Common myeloid progenitor, CD34-positive (primary cell): ENCODE results near the gene TSEN15.

Experiments
- CTCF ChIA-PET: fragments of 350-600 bp; sonication (Branson Sonifier 250); formaldehyde crosslinking; loops from one replicate; lab custom pipeline; 2021; ENCODE audit warnings: antibody characterized with exemption; lab: Charles Lee
- POLR2A ChIA-PET: fragments of 350-600 bp; sonication (Branson Sonifier 250); formaldehyde crosslinking; loops from one replicate; lab custom pipeline; 2021; ENCODE audit warnings: antibody characterized with exemption; lab: Charles Lee
- DNase-seq, 3 donors: peaks; one replicate each; pipeline versions ENCODE4 v3.0.0 to v3.0.0-alpha.2; 2013
- H3K27ac ChIP-seq, 2 experiments: 1 replicate in 1 of 2; 2 replicates in 1 of 2; pipeline ENCODE4 v1.7.0; 2013; ENCODE audit warnings: inconsistent platforms in 2 of 2, low read length in 2 of 2, mild to moderate bottlenecking in 2 of 2, low read depth in 1 of 2, moderate library complexity in 1 of 2; ENCODE audit not compliant: severe bottlenecking in 2 of 2, insufficient read depth in 1 of 2, poor library complexity in 1 of 2
- H3K27me3 ChIP-seq, 5 experiments: replicated peaks in 2 of 5; 1 replicate in 3 of 5; 2 replicates in 2 of 5; pipeline versions ENCODE4 v1.6.1 to v1.7.0; 2013; ENCODE audit warnings: low read length in 4 of 5, mild to moderate bottlenecking in 2 of 5, moderate library complexity in 2 of 5, inconsistent platforms in 1 of 5; ENCODE audit not compliant: insufficient read depth in 5 of 5, control insufficient read depth in 4 of 5
- H3K36me3 ChIP-seq, 4 experiments: 1 replicate in 2 of 4; 2 replicates in 2 of 4; pipeline versions ENCODE4 v1.6.1 to v1.7.0; 2013; ENCODE audit warnings: low read length in 3 of 4, control low read depth in 1 of 4, mild to moderate bottlenecking in 1 of 4; ENCODE audit not compliant: control insufficient read depth in 4 of 4, insufficient read depth in 4 of 4
- H3K4me1 ChIP-seq, 4 experiments: 1 replicate in 3 of 4; 2 replicates in 1 of 4; pipeline versions ENCODE4 v1.6.1 to v1.7.1; 2013; ENCODE audit warnings: low read length in 3 of 4, mild to moderate bottlenecking in 3 of 4, control low read depth in 1 of 4, inconsistent platforms in 1 of 4, moderate library complexity in 1 of 4; ENCODE audit not compliant: control insufficient read depth in 4 of 4, insufficient read depth in 4 of 4; ENCODE audit errors: control extremely low read depth in 1 of 4
- H3K4me3 ChIP-seq, 7 experiments: 1 replicate in 4 of 7; 2 replicates in 3 of 7; pipeline versions ENCODE4 v1.5.1 to v1.7.0; 2013; ENCODE audit warnings: mild to moderate bottlenecking in 7 of 7, low read length in 6 of 7, moderate library complexity in 6 of 7, inconsistent platforms in 2 of 7, low read depth in 2 of 7, control low read depth in 1 of 7; ENCODE audit not compliant: insufficient read depth in 4 of 7, control insufficient read depth in 1 of 7; ENCODE audit errors: extremely low read depth in 1 of 7
- H3K9me3 ChIP-seq, 5 experiments: 1 replicate in 4 of 5; 2 replicates in 1 of 5; pipeline versions ENCODE4 v1.6.1 to v1.7.1; 2013; ENCODE audit warnings: low read length in 4 of 5, mild to moderate bottlenecking in 2 of 5, inconsistent platforms in 1 of 5, low read depth in 1 of 5, moderate library complexity in 1 of 5; ENCODE audit not compliant: control insufficient read depth in 4 of 5, insufficient read depth in 2 of 5; ENCODE audit errors: control extremely low read depth in 1 of 5
- WGBS: methylation state at CpG from one replicate; pipeline ENCODE4 v1.1.5; 2013; ENCODE audit not compliant: insufficient coverage; 5-methylcytosine and 5-hydroxymethylcytosine counted together

The TSEN15 gene

DNA sequence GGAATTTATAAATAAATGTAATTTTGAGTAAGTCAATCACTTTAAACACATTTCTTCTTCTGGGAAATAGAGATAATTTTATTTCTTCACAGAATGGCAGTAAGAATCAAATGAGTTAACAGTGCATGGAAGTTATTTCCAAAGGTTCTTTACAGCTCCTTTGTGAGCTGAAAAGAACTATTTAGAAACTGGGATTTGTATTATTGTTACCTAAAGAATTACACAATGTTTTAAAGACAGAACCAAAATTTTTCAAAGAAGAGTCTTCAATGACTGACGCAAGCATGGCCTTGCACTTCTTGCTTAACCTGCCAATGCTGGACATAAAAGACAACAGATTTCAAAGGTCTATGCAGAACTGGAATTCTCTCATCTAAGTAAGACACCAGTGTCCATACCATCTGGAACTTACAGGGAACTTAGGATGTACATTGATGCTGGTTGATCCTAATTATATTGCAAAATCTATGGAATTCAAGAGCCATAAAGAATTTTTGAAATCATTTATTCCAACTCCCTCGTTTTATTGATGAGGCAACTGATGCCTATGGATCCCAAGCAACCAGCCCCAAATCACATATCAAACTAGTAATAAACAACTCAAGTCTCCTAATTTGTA, 16.7 kb upstream of the TSEN15 start:
- Histone ChIP-seq H3K36me3 (no peaks in the 10 kb centered on the region), H3K27ac (no peak overlapping the region), H3K9me3 (peaks cover 0 to 2% (median 0%) of the 10 kb centered on the region in 5 experiments), H3K4me3 (no peak overlapping the region), H3K4me1 (peaks cover 4 to 23% (median 22%) of the 10 kb centered on the region in 4 experiments), H3K27me3 (peaks cover 0 to 37% (median 11%) of the 10 kb centered on the region in 5 experiments)
- DNase-seq, result no peak
- POLR2A ChIA-PET, result no interaction called here
- CTCF ChIA-PET, result no interaction called here
- WGBS, result 100% methylated on average over 1 of the region's 2 CpGs

DNA sequence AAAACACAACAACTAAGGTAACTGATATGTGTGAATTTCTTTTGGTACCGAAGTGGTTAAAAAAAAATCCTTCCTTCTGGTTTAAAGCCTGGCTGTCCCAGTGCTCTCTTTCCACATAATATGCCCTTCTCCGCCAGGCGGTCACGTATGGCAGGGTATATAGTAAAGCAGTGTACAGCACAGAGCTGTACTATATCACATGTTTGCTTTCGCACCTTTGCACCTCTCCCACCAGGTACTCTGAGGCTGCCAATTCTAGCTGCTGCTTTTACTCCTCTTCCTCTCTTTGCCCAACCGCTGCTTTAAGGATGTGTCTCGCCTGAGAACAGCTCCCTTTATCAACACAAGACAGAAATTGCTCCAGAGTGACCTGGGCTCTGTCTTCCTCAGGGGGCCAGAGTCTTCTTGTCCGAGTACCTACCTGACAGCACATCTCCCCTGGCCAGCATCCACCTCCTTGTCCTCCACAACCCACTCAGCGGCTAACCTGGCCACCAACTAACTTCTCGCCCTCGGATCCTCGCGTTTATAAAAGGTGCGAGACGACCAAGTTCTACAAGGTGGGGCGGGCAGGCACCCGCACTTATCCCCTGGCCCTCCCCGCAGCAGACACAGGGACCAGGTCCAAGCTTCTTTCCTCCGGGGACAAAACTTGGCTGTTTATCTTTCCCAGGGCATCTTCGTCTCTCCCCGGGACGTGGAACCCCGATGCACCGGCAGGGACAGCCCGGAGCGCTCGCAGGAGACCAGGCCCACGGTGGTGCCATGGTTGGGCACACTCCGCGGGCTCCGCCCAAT, 15.6 kb upstream of the TSEN15 start:
- no peak overlapping the region for H3K27ac ChIP-seq
- peaks cover 0 to 39% (median 11%) of the 10 kb centered on the region in 5 experiments for H3K27me3 ChIP-seq
- POLR2A ChIA-PET, result no interaction called here
- WGBS, result 25% methylated on average over 25 of the region's 31 CpGs
- CTCF ChIA-PET, result no interaction called here
- H3K4me3 ChIP-seq, result peak overlapping the region in 6 of 7 experiments; percentile 56 to 82 (median 72)
- peak in 1 of 3 donors; percentile 23 for DNase-seq
- peaks cover 0 to 3% (median 0%) of the 10 kb centered on the region in 5 experiments for H3K9me3 ChIP-seq
- H3K36me3 ChIP-seq, result no peaks in the 10 kb centered on the region
- H3K4me1 ChIP-seq, result peaks cover 4 to 23% (median 22%) of the 10 kb centered on the region in 4 experiments

DNA sequence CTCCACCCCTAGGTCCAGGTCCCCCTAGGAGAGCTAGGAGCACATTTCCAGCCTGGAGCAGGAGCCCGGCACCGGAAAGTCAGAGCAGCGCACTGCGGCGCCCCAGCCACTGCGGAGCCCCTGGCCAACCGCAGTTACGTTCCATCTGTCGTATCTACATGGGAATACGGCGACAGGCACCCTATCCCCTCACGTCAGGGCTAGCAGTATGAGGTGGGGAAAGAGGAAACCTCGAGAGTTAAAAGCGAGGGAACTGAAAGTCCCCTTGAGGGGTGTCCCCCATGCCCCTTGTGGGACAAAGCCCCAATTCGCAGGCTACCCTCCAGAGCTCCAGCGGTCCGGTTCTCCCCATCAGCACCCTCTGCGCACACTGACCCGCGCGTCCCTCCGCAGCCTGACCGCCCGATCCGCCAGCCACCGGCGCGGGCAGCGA, 15.0 kb upstream of the TSEN15 start:
- ChIA-PET POLR2A (no interaction called here), CTCF (no interaction called here)
- Histone ChIP-seq H3K27me3 (peaks cover 0 to 39% (median 11%) of the 10 kb centered on the region in 5 experiments), H3K9me3 (peaks cover 0 to 3% (median 0%) of the 10 kb centered on the region in 5 experiments), H3K36me3 (no peaks in the 10 kb centered on the region), H3K4me3 (peak overlapping the region; percentile 23 to 82 (median 71)), H3K4me1 (peaks cover 4 to 23% (median 22%) of the 10 kb centered on the region in 4 experiments), H3K27ac (no peak overlapping the region)
- DNase-seq, result peak; percentile 40 to 73 (median 57)
- WGBS, result 0% methylated on average over 25 of the region's 29 CpGs

DNA sequence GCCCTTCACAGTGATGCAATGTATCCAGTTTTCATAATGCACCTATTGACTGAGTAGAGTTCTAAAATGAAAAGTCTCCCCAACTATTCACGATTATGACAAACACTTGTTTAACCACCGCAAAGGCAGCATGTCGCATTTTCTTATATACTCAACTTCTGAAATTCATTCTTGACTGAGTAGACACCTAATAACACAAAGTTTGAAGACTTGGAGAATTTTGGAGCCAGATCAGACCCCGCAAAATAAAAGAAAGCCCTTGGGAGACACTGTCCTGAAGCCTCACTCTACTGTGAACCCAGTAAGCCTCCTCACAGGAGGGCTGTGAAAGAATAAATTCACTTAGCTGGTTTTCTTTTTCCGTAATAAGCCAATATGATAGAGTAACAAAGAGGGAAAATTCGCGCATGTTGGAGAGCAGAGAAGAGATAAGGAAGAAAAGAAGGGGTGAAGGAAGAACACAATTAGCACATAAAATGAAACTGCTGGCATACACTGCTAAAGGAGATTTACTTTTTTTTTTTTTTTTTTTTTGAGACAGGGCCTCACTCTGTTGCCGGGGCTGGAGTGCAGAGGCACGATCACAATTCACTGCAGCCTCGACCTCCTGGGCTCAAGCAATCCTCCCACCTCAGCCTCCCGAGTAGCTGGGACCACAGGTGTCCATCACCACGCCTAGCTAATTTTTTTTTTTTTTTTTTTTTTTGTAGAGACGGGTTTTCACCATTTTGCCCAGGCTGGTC, 13.5 kb upstream of the TSEN15 start:
- DNase-seq, result no peak
- peak overlapping the region in 6 of 7 experiments; percentile 56 to 82 (median 72) for H3K4me3 ChIP-seq
- ChIA-PET POLR2A (interaction anchor here (0.7 to 0.8 kb wide), 2 partner anchors 14 to 67 kb away, joined by 3 read pairs; partner anchors contain the start of gene TSEN15), CTCF (interaction anchor here (0.7 kb wide), 1 partner anchor 187 kb away, joined by 3 read pairs; no protein-coding TSS in a partner anchor)
- H3K27ac ChIP-seq, result no peak overlapping the region
- peaks cover 0 to 37% (median 11%) of the 10 kb centered on the region in 5 experiments for H3K27me3 ChIP-seq
- peaks cover 4 to 23% (median 22%) of the 10 kb centered on the region in 4 experiments for H3K4me1 ChIP-seq
- WGBS, result 84% methylated on average over 5 of the region's 13 CpGs
- no peaks in the 10 kb centered on the region for H3K36me3 ChIP-seq
- peaks cover 0 to 3% (median 0%) of the 10 kb centered on the region in 5 experiments for H3K9me3 ChIP-seq

DNA sequence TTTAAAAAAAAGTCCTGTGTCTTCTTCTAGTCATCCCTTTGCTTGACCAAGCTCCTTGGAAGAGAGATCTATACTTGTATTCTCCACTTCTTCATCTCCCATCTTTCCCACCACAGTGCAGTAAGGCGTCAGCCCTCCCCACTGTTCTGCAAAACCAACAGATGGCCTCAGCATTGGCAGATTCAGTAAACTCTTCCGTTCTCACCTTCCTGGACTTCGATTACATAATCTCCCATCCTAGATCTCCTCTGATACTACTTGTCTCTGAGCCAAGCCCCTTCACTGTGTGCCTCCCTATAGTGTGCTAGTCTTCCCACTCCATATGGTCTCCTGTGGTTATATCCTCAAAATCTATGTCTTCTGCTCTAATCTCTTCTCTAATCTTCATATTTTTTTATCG, 12.4 kb upstream of the TSEN15 start:
- CTCF ChIA-PET, result interaction anchor here (1.0 to 1.7 kb wide), 2 partner anchors 10 to 11 kb away, joined by 4 to 6 read pairs; no protein-coding TSS in a partner anchor
- WGBS, result 74% methylated on average over 4 of the region's 4 CpGs
- H3K9me3 ChIP-seq, result peaks cover 0 to 3% (median 0%) of the 10 kb centered on the region in 5 experiments
- no peak for DNase-seq
- no peak overlapping the region for H3K27ac ChIP-seq
- POLR2A ChIA-PET, result no interaction called here
- no peaks in the 10 kb centered on the region for H3K36me3 ChIP-seq
- H3K4me3 ChIP-seq, result no peak overlapping the region
- H3K4me1 ChIP-seq, result peaks cover 4 to 23% (median 22%) of the 10 kb centered on the region in 4 experiments
- peaks cover 0 to 32% (median 11%) of the 10 kb centered on the region in 5 experiments for H3K27me3 ChIP-seq

DNA sequence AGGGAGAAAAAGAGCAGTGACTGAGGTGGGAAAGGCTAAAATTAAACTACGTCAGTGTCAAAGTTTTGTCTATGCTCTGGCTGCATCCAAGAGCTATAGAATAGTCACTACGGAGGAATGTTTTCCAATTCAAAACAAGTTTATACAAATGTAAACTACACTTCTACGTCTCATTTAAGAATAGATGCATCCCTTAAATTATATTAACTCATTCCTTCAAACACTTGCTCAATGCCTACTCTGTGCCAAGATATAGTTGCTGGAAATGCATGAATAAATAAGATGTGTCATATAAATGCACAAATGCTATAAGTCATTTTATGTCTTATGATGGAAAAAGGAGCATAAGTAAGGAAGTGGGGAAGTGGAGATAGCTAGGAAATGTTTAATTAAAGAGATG, 9.8 kb upstream of the TSEN15 start:
- CTCF ChIA-PET, result interaction anchor here (0.9 kb wide), 1 partner anchor 9 kb away, joined by 3 read pairs; no protein-coding TSS in a partner anchor
- 100% methylated on average over 2 of the region's 3 CpGs for WGBS

More for the DNA sequence above, 9.8 kb upstream of the TSEN15 start:
- no peak overlapping the region for H3K4me3 ChIP-seq
- peaks cover 0 to 3% (median 0%) of the 10 kb centered on the region in 5 experiments for H3K9me3 ChIP-seq
- H3K36me3 ChIP-seq, result no peaks in the 10 kb centered on the region
- H3K27ac ChIP-seq, result no peak overlapping the region
- H3K27me3 ChIP-seq, result peaks cover 0 to 10% (median 0%) of the 10 kb centered on the region in 5 experiments
- peaks cover 4 to 14% (median 12%) of the 10 kb centered on the region in 4 experiments for H3K4me1 ChIP-seq
- POLR2A ChIA-PET, result no interaction called here
- no peak for DNase-seq
